Testis (tissue), 3 donors: ENCODE data around the gene NEK11. TPM values are rescaled to one million over a fixed set of nuclear protein-coding genes. Genes with fewer than 3 reads are reported as not detected.

ENCODE experiments used
- DNase-seq: peaks from one replicate; pipeline ENCODE4 v3.0.0-alpha.2; 2019
- H3K27ac ChIP-seq, 2 donors: fragments of 200-600 bp; sonication (generic); one replicate each; pipeline ENCODE4 v1.5.1; 2019
- H3K27me3 ChIP-seq: fragments of 200-600 bp; sonication (generic); one replicate; pipeline ENCODE4 v1.5.1; 2019
- H3K36me3 ChIP-seq: fragments of 200-600 bp; sonication (generic); one replicate; pipeline ENCODE4 v1.5.1; 2017; ENCODE audit warnings: low read depth; ENCODE audit errors: missing control alignments
- H3K4me1 ChIP-seq: fragments of 200-600 bp; sonication (generic); one replicate; pipeline ENCODE4 v1.5.1; 2019
- H3K4me3 ChIP-seq, 2 donors: fragments of 200-600 bp; sonication (generic); one replicate each; pipeline ENCODE4 v1.5.1; 2017 to 2019
- H3K9me3 ChIP-seq: fragments of 200-600 bp; sonication (generic); one replicate; pipeline ENCODE4 v1.5.1; 2017
- CTCF ChIP-seq, 3 experiments: fragments of 450-650 bp in 2 of 3; fragments of 200-600 bp in 1 of 3; sonication (generic) in 1 of 3; IDR thresholded peaks; one replicate each; pipeline ENCODE4 v1.5.1; 2016 to 2019; ENCODE audit warnings: antibody characterized with exemption in 3 of 3, mild to moderate bottlenecking in 2 of 3, moderate library complexity in 1 of 3
- POLR2A ChIP-seq: fragments of 450-650 bp; IDR thresholded peaks from one replicate; pipeline ENCODE4 v1.6.1; 2017; ENCODE audit warnings: antibody characterized with exemption, mild to moderate bottlenecking, moderate library complexity
- WGBS, 2 donors: methylation state at CpG; one replicate each; pipeline ENCODE4 v1.1.5; 2018; 5-methylcytosine and 5-hydroxymethylcytosine counted together
- intact Hi-C: fragments of 100-400 bp; cut with DNase I; formaldehyde crosslinking; loops from one replicate; pipeline ENCODE4 v1.15.1; 2023; ENCODE audit warnings: low total_unique reads
- polyA plus RNA-seq: library from polyadenylated mRNA; stranded (reverse); fragments of 350-450 nt; fragmentation: Illumina TruSeq; extraction: RNeasy Lipid Tissue Mini Kit (QIAGEN cat#74804); gene quantifications from one replicate; pipeline ENCODE4 v1.2.3, GENCODE V29; 2014; ENCODE audit warnings: low read depth, low replicate concordance; ENCODE audit not compliant: insufficient read depth
- total RNA-seq, 2 donors: library from RNA; depleted of rRNA; stranded (reverse); fragments of >200 nt; gene quantifications; one replicate each; pipeline ENCODE4 v1.2.3, GENCODE V29; 2016

Gene NEK11
- total and polyA plus RNA-seq, 3 donors from 2014 or later, result 22.4 to 40.9 (median 35.9) TPM

GRCh38 chr3:131284302-131284701, 257.6 kb downstream of the NEK11 start:
- no peaks in the 10 kb centered on the region for H3K27me3 ChIP-seq
- H3K27ac ChIP-seq, result no peak overlapping the region
- DNase-seq, result no peak
- H3K4me1 ChIP-seq, result no peaks in the 10 kb centered on the region
- 58 to 82% methylated on average over 1 of the region's 1 CpG for WGBS, 2 donors
- intact Hi-C loops, result no loop called here
- TF ChIP-seq POLR2A (no peak), CTCF (IDR thresholded peaks at IDR 0.05) (no peak)
- no peak overlapping the region for H3K4me3 ChIP-seq
- no peaks in the 10 kb centered on the region for H3K9me3 ChIP-seq
- no peaks in the 10 kb centered on the region for H3K36me3 ChIP-seq

GRCh38 chr3:131285456-131285855, 258.8 kb downstream of the NEK11 start:
- intact Hi-C loops, result no loop called here
- no peak overlapping the region for H3K4me3 ChIP-seq
- no peaks in the 10 kb centered on the region for H3K27me3 ChIP-seq
- H3K27ac ChIP-seq, result no peak overlapping the region
- no peaks in the 10 kb centered on the region for H3K4me1 ChIP-seq
- TF ChIP-seq CTCF (IDR thresholded peaks at IDR 0.05) (no peak), POLR2A (no peak)
- DNase-seq, result no peak
- no peaks in the 10 kb centered on the region for H3K9me3 ChIP-seq
- no peaks in the 10 kb centered on the region for H3K36me3 ChIP-seq
- WGBS, 2 donors, result 87 to 96% methylated on average over 3 of the region's 3 CpGs

GRCh38 chr3:131299836-131300235, 273.2 kb downstream of the NEK11 start:
- Histone ChIP-seq H3K4me3 (no peak overlapping the region), H3K27ac (no peak overlapping the region), H3K36me3 (no peaks in the 10 kb centered on the region), H3K9me3 (no peaks in the 10 kb centered on the region), H3K27me3 (no peaks in the 10 kb centered on the region), H3K4me1 (no peaks in the 10 kb centered on the region)
- TF ChIP-seq POLR2A, result no peak
- no peak for TF ChIP-seq CTCF (IDR thresholded peaks at IDR 0.05)
- no peak for DNase-seq
- WGBS, 2 donors, result 100% methylated on average over 1 of the region's 1 CpG
- intact Hi-C loops, result no loop called here

- intact Hi-C loops, result no loop called here
- Histone ChIP-seq H3K27me3 (no peaks in the 10 kb centered on the region), H3K27ac (no peak overlapping the region), H3K9me3 (no peaks in the 10 kb centered on the region), H3K36me3 (no peaks in the 10 kb centered on the region), H3K4me1 (no peaks in the 10 kb centered on the region), H3K4me3 (no peak overlapping the region)
- no peak for TF ChIP-seq POLR2A
- TF ChIP-seq CTCF (IDR thresholded peaks at IDR 0.05), result no peak
- no peak for DNase-seq
Observed at GRCh38 chr3:131303848-131304247, 277.2 kb downstream of the NEK11 start.

- no peak overlapping the region for H3K27ac ChIP-seq
- no peak for DNase-seq
- WGBS, 2 donors, result 93 to 98% methylated on average over 4 to 5 of the region's 5 CpGs
Observed at GRCh38 chr3:131304890-131305289, 278.2 kb downstream of the NEK11 start.

More at GRCh38 chr3:131304890-131305289, 278.2 kb downstream of the NEK11 start:
- Histone ChIP-seq H3K36me3 (no peaks in the 10 kb centered on the region), H3K9me3 (no peaks in the 10 kb centered on the region), H3K4me1 (no peaks in the 10 kb centered on the region), H3K4me3 (no peak overlapping the region), H3K27me3 (no peaks in the 10 kb centered on the region)
- TF ChIP-seq CTCF (IDR thresholded peaks at IDR 0.05), result no peak
- no peak for TF ChIP-seq POLR2A
- intact Hi-C loops, result no loop called here
